Breast epithelium (tissue), 3 donors: ENCODE measurements around the gene MLXIP.

Experiments
- CTCF ChIP-seq, 3 donors: fragments of 450-650 bp; IDR thresholded peaks; one replicate each; pipeline ENCODE4 v1.5.1; 2016 to 2017; ENCODE audit warnings: antibody characterized with exemption in 3 of 3, mild to moderate bottlenecking in 3 of 3, moderate library complexity in 3 of 3
- POLR2A ChIP-seq: fragments of 450-650 bp; IDR thresholded peaks from one replicate; pipeline ENCODE4 v1.6.1; 2016; ENCODE audit warnings: antibody characterized with exemption, mild to moderate bottlenecking, moderate library complexity
- POLR2AphosphoS5 ChIP-seq, 3 donors: sonication (generic); formaldehyde crosslinking; IDR thresholded peaks; one replicate each; pipeline ENCODE4 v1.6.1; 2017; ENCODE audit warnings: antibody characterized with exemption in 3 of 3

GRCh38 chr12:122049827-122050226, 28.7 kb upstream of the MLXIP start:
- TF ChIP-seq CTCF (IDR thresholded peaks at IDR 0.05) = no peak
- no peak for TF ChIP-seq POLR2A
- TF ChIP-seq POLR2AphosphoS5 (IDR thresholded peaks at IDR 0.05) = no peak
